Measurements from ENCODE around the gene LMOD2.

GRCh38 chr7:123666492-123666891 lies 10.8 kb downstream of the LMOD2 start:
- no peak for TF ChIP-seq CTCF (IDR thresholded peaks at IDR 0.05; ENCODE audit: extremely low read depth in 1 of 2, insufficient read depth in 1 of 2, low read depth in 1 of 2, low read length in 2 of 2)
- no peak for TF ChIP-seq POLR2AphosphoS5 (IDR thresholded peaks at IDR 0.05; ENCODE audit: insufficient read depth, low read depth, low read length)
- TF ChIP-seq MAX (IDR thresholded peaks at IDR 0.05; ENCODE audit: insufficient read depth, insufficient read length), result no peak
- TF ChIP-seq POLR2A (IDR thresholded peaks at IDR 0.05; ENCODE audit: low read depth, low read length), result no peak
